AG10803 (cell line): ENCODE results near the gene ZBTB16.

ENCODE experiments used
- DNase-seq: peaks from one replicate; pipeline ENCODE4 v3.0.0; 2010; ENCODE audit warnings: low read depth
- H3K4me3 ChIP-seq: 2 replicates; pipeline ENCODE4 v1.5.1; 2011; ENCODE audit warnings: mild to moderate bottlenecking, low read length, control low read depth
- TF ChIP-seq, protein P1 (sequence below): conservative IDR thresholded peaks from 2 replicates; pipeline ENCODE4 v1.5.1; 2011; ENCODE audit warnings: mild to moderate bottlenecking, low read length, control low read depth, inconsistent platforms

Gene ZBTB16

DNA sequence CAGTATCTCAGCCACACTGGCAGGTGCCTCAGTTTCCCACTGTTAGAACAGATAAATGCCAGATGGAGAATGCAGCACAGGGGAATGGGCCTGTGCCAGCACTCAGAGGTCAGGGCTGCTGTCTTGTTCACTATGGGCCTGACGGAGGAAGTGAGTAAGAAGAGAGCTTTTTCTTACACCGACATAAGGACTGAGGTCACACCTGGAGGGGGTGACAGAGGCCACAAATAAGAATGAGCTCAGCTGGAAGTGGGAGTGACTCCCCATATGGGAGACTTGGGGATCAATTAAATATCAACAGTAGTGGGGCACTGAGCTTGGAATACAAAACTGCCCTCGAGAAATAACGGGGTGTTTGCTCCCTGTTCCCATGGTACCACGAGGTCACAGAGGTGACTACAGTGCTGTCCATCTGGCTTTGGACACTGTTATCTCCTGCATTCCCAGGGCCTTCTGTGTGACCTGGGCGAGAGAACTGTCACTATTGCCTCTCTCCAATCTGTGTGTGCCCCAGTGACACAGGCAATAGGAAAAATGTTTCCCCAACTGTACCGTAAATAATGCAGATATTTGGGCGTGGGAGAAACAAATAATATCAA is 142.6 kb downstream of the ZBTB16 start:
- DNase-seq = no peak
- TF ChIP-seq, protein P1, sequence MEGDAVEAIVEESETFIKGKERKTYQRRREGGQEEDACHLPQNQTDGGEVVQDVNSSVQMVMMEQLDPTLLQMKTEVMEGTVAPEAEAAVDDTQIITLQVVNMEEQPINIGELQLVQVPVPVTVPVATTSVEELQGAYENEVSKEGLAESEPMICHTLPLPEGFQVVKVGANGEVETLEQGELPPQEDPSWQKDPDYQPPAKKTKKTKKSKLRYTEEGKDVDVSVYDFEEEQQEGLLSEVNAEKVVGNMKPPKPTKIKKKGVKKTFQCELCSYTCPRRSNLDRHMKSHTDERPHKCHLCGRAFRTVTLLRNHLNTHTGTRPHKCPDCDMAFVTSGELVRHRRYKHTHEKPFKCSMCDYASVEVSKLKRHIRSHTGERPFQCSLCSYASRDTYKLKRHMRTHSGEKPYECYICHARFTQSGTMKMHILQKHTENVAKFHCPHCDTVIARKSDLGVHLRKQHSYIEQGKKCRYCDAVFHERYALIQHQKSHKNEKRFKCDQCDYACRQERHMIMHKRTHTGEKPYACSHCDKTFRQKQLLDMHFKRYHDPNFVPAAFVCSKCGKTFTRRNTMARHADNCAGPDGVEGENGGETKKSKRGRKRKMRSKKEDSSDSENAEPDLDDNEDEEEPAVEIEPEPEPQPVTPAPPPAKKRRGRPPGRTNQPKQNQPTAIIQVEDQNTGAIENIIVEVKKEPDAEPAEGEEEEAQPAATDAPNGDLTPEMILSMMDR = no peak
- H3K4me3 ChIP-seq = no peak overlapping the region

- H3K4me3 ChIP-seq = no peak overlapping the region
- TF ChIP-seq, protein P1 = no peak
- no peak for DNase-seq
These were observed 147.6 kb downstream of the ZBTB16 start for GRCh38 chr11:114207096-114207495.

- no peak overlapping the region for H3K4me3 ChIP-seq
- DNase-seq = no peak
- TF ChIP-seq, protein P1 = no peak
These were observed 148.9 kb downstream of the ZBTB16 start for GRCh38 chr11:114208377-114208776.

GRCh38 chr11:114209343-114209742 is 149.8 kb downstream of the ZBTB16 start:
- DNase-seq = no peak
- TF ChIP-seq, protein P1 = no peak
- H3K4me3 ChIP-seq = no peak overlapping the region

- H3K4me3 ChIP-seq = no peak overlapping the region
- TF ChIP-seq, protein P1 = no peak
- DNase-seq = no peak
These were observed 150.4 kb downstream of the ZBTB16 start for GRCh38 chr11:114209904-114210303.

GRCh38 chr11:114211444-114212121 is 152.1 kb downstream of the ZBTB16 start:
- TF ChIP-seq, protein P1 = no peak
- H3K4me3 ChIP-seq = no peak overlapping the region
- no peak for DNase-seq

DNA sequence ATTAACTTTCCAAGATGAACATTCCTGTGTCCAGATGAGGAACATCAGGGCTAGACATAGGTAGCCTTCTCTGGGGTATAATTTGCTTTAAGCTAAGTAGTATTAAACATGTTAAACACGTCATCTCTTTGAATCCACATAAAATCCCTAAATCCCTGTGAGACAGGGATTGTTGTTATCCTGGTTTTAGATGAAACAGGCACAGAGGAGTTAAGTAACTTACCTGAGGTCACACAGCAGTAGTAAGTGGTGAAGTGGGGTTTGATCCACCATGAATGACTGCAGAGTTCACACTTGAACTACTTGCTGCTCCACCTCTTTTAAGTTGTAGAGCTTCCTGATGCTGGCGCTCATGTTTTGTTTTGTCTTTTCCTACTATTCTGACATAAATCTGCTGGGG is 154.1 kb downstream of the ZBTB16 start:
- TF ChIP-seq, protein P1 = no peak
- DNase-seq = no peak
- no peak overlapping the region for H3K4me3 ChIP-seq
